Vagina (tissue), 2 donors: ENCODE results near the gene CD9. TPM values are rescaled to one million over a fixed set of nuclear protein-coding genes. Genes with fewer than 3 reads are reported as not detected.

Source experiments
- DNase-seq, 2 donors: peaks; one replicate each; pipeline ENCODE4 v3.0.0-alpha.2; 2017; ENCODE audit errors: extremely low spot score in 2 of 2
- H3K27ac ChIP-seq: fragments of 200-600 bp; sonication (generic); one replicate; pipeline ENCODE4 v1.5.1; 2019
- H3K27me3 ChIP-seq: fragments of 200-600 bp; sonication (generic); one replicate; pipeline ENCODE4 v1.5.1; 2019
- H3K36me3 ChIP-seq, 2 donors: fragments of 200-600 bp; sonication (generic); one replicate each; pipeline ENCODE4 v1.5.1; 2017 to 2019
- H3K4me1 ChIP-seq: fragments of 200-600 bp; sonication (generic); one replicate; pipeline ENCODE4 v1.5.1; 2019
- H3K4me3 ChIP-seq, 2 donors: fragments of 200-600 bp; sonication (generic); 1 replicate in 1 of 2; 2 replicates in 1 of 2; pipeline ENCODE4 v1.5.1; 2016 to 2019
- H3K9me3 ChIP-seq: fragments of 200-600 bp; sonication (generic); one replicate; pipeline ENCODE4 v1.5.1; 2019
- CTCF ChIP-seq, 3 experiments: fragments of 450-650 bp in 2 of 3; fragments of 200-600 bp in 1 of 3; sonication (generic) in 1 of 3; IDR thresholded peaks; one replicate each; pipeline ENCODE4 v1.5.1; 2017 to 2019; ENCODE audit warnings: antibody characterized with exemption in 3 of 3, mild to moderate bottlenecking in 2 of 3, moderate library complexity in 2 of 3
- POLR2A ChIP-seq, 2 donors: fragments of 450-650 bp; IDR thresholded peaks; one replicate each; pipeline ENCODE4 v1.6.1; 2017; ENCODE audit warnings: antibody characterized with exemption in 2 of 2, mild to moderate bottlenecking in 2 of 2, moderate library complexity in 2 of 2
- POLR2AphosphoS5 ChIP-seq, 2 donors: sonication (generic); formaldehyde crosslinking; IDR thresholded peaks; one replicate each; pipeline ENCODE4 v1.9.0; 2017; ENCODE audit warnings: antibody characterized with exemption in 2 of 2, mild to moderate bottlenecking in 2 of 2, low read depth in 1 of 2; ENCODE audit not compliant: insufficient read depth in 1 of 2
- intact Hi-C: fragments of 100-400 bp; cut with DNase I; formaldehyde crosslinking; loops from one replicate; pipeline ENCODE4 v1.15.1; 2023
- total RNA-seq: library from RNA; depleted of rRNA; stranded (reverse); fragments of >200 nt; gene quantifications from one replicate; pipeline ENCODE4 v1.2.3, GENCODE V29; 2016

CD9 gene
- total RNA-seq, 1 donor from 2014 or later = 366 TPM

GRCh38 chr12:6257007-6257406 is 56.8 kb downstream of the CD9 start:
- H3K36me3 ChIP-seq = no peaks in the 10 kb centered on the region
- no peaks in the 10 kb centered on the region for H3K27me3 ChIP-seq
- no peak for TF ChIP-seq POLR2AphosphoS5 (IDR thresholded peaks at IDR 0.05; ENCODE audit: insufficient read depth in 1 of 2, low read depth in 1 of 2)
- no peak for TF ChIP-seq CTCF (IDR thresholded peaks at IDR 0.05)
- TF ChIP-seq POLR2A (IDR thresholded peaks at IDR 0.05) = no peak
- no peak overlapping the region for H3K27ac ChIP-seq
- intact Hi-C loops = no loop called here
- H3K4me3 ChIP-seq = no peak overlapping the region
- no peaks in the 10 kb centered on the region for H3K4me1 ChIP-seq
- no peaks in the 10 kb centered on the region for H3K9me3 ChIP-seq
- DNase-seq = no peak

GRCh38 chr12:6262211-6262610 is 62.0 kb downstream of the CD9 start:
- DNase-seq = no peak
- TF ChIP-seq CTCF (IDR thresholded peaks at IDR 0.05) (no peak), POLR2AphosphoS5 (IDR thresholded peaks at IDR 0.05; ENCODE audit: insufficient read depth in 1 of 2, low read depth in 1 of 2) (no peak), POLR2A (IDR thresholded peaks at IDR 0.05) (no peak)
- H3K4me1 ChIP-seq = no peaks in the 10 kb centered on the region
- H3K36me3 ChIP-seq = no peaks in the 10 kb centered on the region
- H3K27me3 ChIP-seq = no peaks in the 10 kb centered on the region
- H3K9me3 ChIP-seq = no peaks in the 10 kb centered on the region
- H3K4me3 ChIP-seq = no peak overlapping the region
- no peak overlapping the region for H3K27ac ChIP-seq
- intact Hi-C loops = no loop called here

DNA sequence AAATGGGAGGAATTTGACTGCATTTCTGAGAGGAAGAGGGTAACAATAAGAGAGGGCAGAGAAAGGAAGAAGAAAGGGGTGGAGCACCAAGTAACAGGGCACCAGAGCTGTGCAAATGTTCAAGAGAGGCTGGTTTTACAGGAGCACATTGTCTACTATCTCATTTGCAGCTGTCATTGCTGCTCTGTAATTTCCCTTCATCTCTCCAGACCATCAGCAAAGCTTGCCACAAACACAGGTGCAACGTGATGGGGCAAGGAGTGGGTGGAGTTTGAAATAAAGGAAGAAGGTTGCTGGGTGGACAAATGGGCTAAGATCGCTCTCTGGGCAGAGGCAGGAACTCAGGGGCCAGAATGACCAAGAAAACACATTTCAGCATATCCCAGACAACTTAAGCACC is 62.4 kb downstream of the CD9 start:
- no peak for DNase-seq
- H3K4me3 ChIP-seq = no peak overlapping the region
- no peaks in the 10 kb centered on the region for H3K4me1 ChIP-seq
- no peaks in the 10 kb centered on the region for H3K9me3 ChIP-seq
- no peaks in the 10 kb centered on the region for H3K27me3 ChIP-seq
- intact Hi-C loops = no loop called here
- no peaks in the 10 kb centered on the region for H3K36me3 ChIP-seq
- no peak overlapping the region for H3K27ac ChIP-seq
- no peak for TF ChIP-seq POLR2A (IDR thresholded peaks at IDR 0.05)
- TF ChIP-seq CTCF (IDR thresholded peaks at IDR 0.05) = no peak
- TF ChIP-seq POLR2AphosphoS5 (IDR thresholded peaks at IDR 0.05; ENCODE audit: insufficient read depth in 1 of 2, low read depth in 1 of 2) = no peak

DNA sequence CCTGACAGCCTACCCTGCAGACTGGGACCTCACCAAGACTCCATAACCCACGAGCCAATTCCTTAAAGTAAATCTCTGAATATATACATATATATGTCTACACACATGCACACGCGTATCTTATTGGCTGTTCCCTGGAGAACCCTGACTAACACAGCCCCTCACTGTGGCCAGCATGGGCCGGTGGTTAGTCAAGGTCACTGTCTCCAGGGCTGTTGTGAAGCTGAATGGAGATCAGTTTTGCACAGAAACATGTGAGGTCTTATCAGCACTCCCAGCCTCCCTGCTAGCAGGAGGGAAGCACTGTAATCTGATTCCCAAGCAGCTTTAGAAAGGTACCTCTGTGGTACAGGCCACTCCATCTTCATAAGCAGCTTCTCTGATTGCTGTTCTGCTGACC is 63.7 kb downstream of the CD9 start:
- no peaks in the 10 kb centered on the region for H3K36me3 ChIP-seq
- no peak for TF ChIP-seq POLR2A (IDR thresholded peaks at IDR 0.05)
- TF ChIP-seq CTCF (IDR thresholded peaks at IDR 0.05) = no peak
- no peak for TF ChIP-seq POLR2AphosphoS5 (IDR thresholded peaks at IDR 0.05; ENCODE audit: insufficient read depth in 1 of 2, low read depth in 1 of 2)
- H3K27ac ChIP-seq = no peak overlapping the region
- no peaks in the 10 kb centered on the region for H3K9me3 ChIP-seq
- no peak for DNase-seq
- no peak overlapping the region for H3K4me3 ChIP-seq
- no peaks in the 10 kb centered on the region for H3K27me3 ChIP-seq
- intact Hi-C loops = no loop called here
- H3K4me1 ChIP-seq = peaks cover 6% of the 10 kb centered on the region

DNA sequence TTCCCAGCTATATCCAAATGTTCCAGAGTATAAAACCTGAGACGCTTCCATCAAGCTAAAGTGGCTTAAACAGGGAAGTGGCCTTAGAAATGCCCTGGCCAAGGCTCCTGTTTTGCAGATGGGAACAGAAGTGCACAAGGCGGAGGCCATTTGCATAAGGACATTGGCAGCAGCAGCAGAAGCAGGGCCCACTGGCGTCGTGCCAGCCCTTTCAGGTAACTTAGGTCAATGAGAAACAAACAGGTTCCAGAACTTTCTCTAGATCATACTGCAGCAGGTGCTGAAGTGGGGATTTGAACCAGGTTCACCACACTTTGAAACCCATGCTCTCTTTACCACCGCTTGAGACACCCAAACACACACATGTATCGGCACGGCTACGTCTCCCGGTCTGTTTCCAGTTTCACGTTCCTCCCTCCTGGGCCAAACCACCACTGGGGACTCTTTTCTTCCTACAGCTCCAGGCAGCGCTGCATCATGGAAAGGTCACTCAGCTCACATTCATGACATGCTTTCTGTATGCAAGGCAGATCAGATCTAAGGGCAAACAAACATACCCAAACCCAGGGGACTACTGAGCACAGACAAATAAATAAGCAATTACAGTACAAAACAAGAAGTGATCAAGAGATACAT is 64.3 kb downstream of the CD9 start:
- Histone ChIP-seq H3K9me3 (no peaks in the 10 kb centered on the region), H3K4me1 (peaks cover 8% of the 10 kb centered on the region), H3K27ac (no peak overlapping the region), H3K4me3 (no peak overlapping the region), H3K36me3 (no peaks in the 10 kb centered on the region), H3K27me3 (no peaks in the 10 kb centered on the region)
- intact Hi-C loops = no loop called here
- no peak for DNase-seq
- TF ChIP-seq CTCF (IDR thresholded peaks at IDR 0.05) = no peak
- no peak for TF ChIP-seq POLR2AphosphoS5 (IDR thresholded peaks at IDR 0.05; ENCODE audit: insufficient read depth in 1 of 2, low read depth in 1 of 2)
- TF ChIP-seq POLR2A (IDR thresholded peaks at IDR 0.05) = no peak
